Measurements from ENCODE around the gene FGF14.

The FGF14 gene

DNA sequence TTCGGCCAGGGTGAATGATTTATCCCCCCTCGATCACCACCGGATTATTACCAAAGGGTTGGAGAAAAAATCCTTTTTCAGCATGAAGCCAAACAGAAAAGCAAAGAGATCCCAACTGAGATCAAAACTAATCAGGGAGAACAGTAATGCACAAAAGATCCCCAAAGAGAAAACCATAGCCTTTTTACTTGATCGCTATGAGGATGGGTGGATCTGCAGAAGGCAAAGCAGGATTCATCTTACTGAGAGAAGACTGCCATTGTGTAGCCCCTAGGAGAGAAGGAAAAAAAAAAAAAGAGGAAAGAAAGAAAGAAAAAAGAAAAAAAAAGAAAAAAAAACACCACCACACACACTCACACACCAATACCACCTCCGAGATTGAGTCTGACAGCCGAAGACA lies at the start of gene FGF14:
Gene FGF14 (minus strand): TSS at position 283 of the 400 bp plus-strand sequence.
- no peak for DNase-seq

DNA sequence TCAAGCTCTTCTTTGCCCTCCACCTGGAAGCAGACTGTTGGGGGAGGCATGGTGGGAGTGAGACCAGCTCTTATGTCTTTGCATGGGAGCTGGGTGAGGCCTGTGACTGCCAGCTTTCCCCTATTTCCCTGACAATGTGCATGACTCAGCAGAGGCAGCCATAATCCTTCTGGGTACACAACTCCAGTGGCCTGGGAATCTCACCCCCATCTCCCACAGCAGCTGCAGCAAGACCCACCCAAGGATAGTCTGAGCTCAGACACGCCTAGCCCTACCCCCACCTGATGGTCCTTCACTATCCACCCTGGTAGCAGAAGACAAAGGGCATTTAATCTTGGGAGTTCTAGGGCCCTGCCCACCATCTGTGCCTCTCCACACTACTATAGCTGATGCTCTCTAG lies 41.4 kb upstream of the FGF14 start:
- DNase-seq: no peak

DNA sequence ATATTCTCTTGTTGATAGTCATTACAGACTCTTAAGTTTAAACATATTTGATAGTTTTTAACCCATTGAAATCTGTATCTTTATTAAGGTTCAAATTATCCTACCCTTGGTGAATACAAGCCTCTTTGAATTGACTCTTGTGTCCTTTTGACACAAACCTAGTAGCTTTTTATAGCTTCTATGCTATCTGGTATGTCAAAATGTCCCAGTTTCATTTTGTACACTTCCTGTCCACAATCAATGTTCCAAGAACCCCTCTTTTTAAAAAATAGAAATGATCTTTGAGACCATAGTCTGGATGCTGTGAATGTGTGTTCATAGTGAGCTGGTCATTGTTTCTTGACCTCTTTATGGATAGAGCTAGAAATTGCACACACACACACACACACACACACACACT lies 39.2 kb upstream of the FGF14 start:
- no peak for DNase-seq

DNA sequence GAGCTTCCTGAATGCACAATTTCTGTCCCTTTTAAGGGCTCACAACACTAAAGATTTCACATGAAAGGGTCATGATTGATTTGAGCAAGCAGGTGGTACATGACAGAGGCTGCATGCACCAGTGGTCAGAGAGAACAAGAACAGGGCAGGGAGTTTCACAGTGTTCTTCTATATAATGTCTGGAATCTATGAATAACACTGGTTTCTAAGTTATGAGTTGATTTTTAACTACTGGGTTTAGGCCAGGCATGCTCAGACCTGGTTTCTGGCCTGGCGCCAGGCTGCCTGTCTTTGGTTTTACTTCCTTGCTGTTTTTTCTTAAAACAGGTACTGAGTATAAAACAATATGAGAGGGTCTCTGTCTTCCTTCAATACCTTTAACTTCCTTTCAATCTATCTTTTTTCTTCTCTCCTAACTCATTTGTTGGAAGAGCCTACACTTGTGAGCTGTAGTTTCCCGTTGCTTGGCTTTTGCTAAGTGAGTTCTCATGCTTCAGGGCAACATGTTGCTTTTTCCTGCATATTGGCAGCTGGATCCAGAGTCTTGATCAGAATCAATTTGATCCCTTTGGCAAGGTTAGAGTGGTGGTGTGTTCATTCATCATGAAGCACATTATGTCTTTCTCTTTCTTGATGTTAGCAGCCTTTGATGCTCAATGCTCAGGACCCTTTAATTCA lies 38.5 kb upstream of the FGF14 start:
- DNase-seq: no peak

DNA sequence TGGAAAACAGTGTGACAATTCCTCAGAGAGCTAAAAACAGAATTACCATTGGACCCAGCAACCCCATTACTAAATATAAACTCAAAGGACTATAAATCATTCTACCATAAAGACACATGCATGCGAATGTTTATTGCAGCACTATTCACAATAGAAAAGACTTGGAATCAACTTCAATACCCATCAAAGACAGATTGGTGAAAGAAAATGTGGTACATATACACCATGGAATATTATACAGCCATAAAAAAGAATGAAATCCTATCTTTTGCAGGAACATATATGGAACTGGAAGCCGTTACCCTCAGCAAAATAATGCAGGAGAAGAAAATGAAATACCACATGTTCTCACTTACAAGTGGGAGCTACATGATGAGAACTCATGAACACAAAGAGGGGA lies 20.8 kb upstream of the FGF14 start:
- no peak for DNase-seq

DNA sequence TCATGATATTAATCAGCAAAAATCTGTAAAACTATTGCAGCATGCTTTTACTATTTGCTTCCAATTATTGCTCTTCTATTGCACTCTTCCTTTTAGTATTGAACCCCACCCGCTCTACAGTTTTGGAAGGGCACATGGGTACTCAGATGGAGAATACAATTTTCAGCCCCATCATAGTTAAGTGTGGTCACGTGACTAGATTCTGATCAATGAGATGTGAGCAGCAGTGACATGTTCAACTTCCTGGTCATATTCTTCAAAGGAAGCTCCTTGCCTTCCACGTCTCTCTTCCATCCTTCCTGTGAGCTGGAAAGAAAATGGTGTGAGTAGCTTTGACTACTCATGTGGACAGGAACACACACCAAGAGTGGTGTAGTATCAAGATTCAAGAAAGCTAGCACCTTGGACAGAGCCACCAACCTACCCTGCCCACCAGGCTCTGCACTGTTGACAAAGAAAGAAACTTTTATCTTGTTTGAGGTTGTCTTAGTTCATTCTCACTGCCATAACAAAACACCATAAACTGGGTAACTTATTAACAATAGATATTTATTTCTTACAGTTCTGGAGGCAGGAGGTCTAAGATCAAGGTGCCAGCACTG lies 3.8 kb upstream of the FGF14 start:
- DNase-seq: no peak

DNA sequence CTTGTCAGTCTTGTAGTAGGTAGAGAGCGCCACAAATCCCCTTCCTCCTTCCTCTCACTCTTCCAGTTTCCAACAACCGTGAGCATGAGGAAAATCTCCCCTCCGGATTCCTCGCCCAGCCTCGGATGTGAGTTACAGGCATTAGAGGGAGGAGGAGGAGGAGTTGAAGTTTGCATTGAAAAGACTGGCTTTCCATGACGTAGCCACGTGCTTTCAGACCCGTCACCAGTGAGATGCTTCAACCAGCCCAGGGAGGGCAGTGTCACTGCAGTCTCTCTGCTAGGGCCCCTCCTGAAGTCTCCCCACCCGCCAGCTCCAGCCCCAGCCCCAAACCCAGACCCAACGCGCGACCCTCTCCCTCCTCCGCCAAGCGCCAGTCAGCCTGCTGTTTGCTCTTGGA lies 442 bp upstream of the FGF14 start:
- no peak for DNase-seq

DNA sequence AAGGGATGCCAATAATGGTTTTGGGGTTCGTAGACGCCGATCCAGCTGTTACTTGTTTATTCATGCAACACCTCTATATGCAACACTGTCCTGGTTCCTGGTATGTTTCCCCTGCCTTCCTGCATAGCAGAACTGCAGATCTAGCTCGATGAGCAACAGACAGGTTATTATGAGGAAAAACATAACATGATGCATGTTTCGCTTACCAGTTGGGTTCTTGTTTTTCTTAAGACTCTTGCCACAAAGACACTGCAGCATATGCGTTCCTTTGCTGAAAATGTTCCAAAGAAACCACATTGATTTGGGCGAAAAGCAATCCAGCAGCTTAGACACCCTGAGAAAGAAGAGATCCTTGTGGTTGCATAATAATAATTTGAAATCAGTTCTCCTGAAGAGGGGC lies 583 bp downstream of the FGF14 start:
- DNase-seq: no peak

DNA sequence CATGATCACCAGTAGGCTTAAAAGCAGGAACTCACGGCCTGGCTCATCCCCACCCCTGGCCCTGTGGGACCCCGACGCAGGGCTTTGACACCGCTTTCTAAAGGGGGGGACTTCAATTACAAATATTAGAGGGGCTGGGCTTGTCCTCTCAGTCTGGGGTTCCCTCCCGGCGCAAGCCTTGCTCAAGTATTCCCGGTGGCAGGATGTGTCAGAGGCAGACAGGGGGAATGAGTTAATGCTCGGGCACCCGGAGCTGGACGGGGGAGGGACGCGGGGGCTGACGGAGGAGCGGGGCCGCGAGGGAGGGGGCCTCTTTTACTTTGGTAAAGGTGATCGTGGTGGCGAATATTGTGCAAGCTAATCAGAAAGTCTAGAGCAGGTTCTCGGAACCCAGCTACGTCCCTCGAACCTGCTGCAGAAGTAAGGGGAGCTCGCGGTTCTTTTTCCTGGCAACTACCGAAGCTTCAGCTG lies 1.1 kb downstream of the FGF14 start:
- DNase-seq: no peak

DNA sequence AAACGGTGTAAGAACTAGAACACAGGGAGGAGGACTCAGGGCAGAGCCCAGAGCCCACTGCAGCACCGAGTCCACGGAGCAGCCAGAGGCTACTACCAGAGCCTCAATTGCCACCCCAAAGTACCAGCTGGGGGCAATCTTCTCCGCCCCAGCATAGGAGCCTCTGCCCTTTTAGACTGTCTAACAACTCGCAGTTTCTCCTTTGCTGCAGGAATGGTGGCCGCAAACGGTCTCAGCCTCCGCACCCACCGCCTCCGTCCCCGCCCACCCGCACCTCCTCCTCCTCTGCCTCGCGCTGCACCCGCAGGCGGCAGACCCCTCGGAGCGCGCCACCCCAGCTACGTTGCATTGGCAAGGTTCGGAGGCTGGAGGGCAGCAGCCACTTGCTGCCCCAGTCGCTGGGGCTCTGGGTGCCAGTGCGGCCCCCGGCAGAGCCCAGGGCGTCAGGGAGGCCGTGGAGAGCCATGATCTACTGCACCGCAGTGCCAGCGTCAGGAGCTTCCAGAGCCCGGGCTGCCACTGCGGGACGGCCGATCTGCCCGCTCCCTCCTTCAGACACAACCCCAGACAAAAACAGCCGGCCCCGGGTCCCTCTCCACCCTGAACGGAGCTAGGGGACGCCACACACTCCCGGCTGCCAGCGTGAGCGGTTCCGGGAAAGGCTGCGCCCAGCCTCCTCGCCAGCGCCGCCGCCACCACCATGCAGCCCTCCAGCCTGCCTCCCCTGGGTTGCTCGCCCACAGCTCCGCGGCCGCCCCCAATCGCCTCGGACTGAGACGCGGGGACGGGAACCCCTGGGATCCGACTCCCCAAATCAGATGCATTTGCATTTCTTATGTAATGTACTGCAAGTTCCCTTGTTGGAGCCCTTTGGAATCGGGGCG lies 1.8 kb downstream of the FGF14 start:
- no peak for DNase-seq

DNA sequence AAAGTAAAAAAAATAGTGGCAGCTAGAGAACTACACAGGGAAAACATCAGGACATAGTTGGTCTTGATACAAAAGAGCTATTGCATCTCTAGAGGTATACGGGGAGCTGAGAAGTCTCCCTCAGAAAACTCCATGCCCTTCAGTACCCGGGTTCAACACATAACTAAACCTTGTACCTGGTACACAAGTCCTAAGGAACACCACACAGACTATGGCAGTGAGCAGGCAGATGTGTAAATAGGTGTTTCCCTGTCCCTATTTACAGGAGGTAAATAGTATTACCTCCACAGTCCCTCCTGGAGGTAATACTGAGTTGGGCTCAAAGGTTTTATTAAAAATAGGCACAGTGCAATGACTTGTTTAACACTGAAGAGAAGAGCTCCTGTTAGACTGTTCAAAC lies 5.9 kb downstream of the FGF14 start:
- no peak for DNase-seq

DNA sequence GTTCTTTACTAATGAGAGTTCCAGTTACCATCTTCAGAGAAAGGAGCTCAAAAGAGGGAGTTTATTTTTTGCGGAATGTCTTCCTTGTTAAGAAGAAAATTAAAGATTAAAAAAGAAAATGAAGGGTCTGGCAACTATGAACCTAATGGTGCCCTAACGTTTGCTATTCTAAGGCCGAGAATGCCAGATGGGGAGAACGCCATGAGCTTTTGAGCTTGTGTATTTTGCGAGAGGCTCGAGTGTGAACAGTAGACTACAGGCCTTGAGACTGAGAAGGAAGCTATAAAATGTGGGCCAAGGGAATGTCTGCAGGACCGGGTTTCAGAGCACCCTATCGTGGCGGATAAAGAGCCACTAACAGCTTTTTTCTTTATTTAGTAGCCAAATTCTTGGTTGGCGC lies 6.7 kb downstream of the FGF14 start:
- no peak for DNase-seq

DNA sequence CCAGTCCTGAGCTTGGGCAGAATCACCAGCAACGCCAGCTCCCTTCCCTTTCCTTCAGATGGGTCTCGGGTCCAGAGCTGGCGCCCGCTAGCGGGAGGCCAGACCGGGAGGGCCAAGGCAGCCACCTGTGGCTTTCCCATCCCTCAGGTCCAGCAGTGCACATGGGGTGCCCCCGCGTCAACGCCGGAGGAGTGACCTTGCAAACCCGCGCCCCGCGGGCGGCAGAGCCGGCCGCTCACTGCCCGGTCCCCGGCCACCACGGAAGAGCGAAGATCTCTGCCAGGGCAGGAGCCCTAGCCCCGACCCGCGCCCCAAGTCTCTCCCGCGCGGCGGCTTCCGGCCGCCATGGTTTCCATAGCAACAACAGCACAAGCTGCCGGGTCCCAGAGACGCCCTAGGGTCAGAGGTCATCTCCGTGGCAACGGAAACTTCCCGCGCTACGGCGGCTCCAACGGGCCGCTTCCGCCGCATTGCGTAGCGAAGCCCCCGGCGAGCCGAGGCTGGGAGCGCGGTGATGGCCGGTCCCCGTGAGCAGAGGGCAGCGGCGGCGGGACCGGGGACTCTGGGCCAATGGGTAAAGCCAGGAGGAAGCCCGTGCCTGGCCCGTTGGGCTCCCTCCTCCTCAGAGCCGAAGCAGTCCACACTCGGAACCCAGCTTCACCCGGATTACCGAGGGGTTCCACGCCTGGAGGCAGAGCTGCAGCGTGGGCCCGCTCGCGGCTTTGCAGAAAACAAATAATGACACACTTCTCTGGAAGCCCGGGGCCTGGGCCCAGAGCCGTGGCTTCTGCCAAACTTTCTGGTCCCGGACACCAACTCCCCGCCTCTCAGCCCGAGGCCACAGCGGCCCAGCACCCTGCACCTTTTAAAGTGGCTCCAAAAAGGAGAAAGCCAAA lies 7.4 kb downstream of the FGF14 start:
- peak; percentile 63 for DNase-seq

DNA sequence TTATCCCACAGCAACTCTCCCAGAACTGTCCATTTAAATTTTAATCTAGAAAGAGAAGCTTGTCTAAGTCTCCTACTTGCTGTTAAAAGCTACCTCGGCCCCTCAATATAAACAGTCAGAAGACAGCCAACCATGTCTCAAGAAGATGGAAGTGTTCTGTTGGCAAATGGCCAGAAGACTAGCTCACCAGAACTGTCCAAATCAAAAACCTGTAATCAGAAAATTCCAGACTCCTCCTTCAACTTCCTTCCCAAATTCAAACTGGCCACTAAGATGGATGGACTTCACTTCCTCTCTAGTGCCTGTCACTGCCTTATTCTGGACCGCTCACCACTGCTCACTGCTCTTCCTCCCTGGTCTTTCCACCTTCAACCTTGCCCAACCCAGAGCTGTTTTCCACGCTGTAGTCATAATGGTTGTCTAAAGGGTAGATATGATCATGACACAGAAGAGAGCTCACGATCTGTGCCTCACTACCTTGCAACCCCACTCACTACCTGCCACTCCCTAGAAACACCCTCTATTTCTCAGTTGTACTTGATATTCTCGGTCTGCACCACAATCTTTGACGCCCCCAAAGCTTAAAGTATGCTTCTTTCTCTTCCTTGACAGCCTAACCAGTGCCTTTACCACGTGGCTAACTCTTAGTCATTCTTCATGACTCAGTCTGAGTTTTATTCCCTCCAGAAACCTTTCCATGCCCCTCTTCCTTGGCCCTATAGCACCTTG lies 9.2 kb downstream of the FGF14 start:
- no peak for DNase-seq

DNA sequence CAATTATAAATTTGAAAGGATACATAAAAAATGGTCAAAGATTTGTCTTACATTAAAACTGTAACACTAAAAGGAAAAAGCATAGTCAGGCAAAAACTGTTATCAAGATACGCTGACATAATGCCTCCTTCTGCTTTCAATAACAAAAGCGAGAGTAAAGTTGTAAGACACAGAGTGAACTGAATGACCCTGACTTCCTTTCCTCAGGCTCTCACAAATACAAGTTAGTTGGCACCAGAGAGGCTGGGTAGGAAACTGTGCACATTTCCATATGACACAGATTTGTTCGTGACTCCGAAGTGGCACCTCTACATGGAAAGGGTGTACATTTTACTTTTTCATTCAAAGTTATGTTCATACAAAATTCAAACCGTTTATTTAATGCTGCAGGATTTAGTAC lies 15.4 kb downstream of the FGF14 start:
- DNase-seq: no peak

DNA sequence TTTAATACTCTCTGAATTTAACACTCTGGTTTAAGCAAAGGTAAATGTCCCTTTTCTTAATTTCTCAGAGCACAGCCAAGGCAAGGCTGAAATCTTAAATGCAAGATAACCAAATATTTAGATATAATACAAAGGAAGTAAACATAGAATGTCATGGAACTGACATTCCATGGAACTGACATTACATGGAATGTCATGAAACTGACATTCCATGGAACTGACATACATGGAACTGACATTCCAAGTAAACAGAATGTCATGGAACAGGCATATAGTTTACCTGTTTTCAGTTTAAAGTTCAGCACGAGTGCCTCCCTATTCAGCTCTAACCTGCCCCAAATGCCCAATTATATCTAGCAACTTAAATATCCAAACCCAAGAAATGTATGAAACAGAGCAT lies 21.8 kb downstream of the FGF14 start:
- DNase-seq: no peak

DNA sequence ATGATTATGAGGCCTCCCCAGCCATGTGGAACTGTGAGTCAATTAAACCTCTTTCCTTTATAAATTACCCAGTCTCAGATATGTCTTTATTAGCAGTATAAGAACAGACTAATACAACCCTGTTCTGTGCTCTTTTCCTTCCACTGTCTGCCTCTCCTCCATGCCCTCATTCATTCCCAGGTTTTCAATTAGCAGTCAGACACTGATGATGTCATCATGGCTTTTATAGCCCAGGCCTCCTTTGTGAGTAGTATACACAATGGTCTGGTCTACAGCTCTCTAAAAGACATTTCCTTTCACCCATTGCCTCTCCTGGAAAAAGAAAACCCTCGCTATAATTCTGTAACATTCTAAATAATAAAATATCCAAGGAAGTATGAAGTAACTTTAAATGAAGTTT lies 25.5 kb downstream of the FGF14 start:
- no peak for DNase-seq

DNA sequence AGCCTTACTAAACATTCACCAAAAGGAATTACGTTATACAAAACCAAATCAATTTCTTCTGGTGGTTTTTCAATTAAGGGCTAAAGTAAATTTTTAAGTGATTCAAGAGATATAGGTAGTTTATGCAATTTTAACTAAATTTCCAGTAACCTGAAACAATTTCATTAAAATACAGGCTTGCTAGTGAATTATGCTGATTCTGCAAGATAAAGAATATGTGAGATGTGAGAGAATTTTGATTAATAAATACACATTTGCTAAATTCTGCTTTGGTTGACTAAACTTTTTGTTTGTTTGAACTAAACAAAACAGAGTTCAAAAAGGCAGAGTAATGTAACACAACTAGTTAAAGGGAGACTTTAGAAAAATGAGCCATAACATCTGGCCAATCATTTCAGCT lies 27.1 kb downstream of the FGF14 start:
- no peak for DNase-seq

DNA sequence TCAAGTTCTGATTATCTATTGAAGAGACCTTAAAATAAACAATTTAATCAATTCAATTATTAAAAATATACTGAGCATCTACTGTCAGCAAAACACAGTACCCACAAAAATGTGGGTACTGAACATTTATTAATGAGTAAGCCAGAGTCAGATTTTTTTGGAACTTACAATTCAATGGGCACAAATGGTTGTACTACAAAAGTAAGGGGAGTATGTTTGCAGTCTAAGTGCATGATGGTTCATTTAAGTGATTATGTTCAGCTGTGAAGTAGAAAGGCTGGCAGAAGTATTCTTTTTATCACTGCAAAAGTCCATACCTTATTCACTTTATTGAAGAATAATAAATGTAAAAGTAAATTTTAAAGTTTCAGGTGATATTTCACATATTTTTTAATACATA lies 27.6 kb downstream of the FGF14 start:
- no peak for DNase-seq

DNA sequence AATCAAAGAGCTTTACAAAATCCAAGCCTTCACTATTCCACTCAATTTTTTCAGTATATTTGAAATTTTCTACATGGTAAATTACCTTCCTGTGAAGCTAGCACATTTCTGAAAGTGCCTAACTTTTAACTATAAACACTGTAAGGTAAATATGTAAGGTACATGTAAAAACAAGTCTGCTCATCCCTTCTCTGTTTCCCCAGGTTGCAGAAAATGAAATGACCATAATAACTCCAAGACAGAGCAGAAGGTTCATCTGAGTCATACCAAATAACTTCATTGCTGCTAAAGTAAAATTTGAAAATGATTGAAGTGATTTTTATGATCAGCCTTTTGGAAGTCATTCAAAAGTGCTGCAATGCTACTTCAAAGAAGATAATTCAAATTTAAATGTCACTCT lies 28.6 kb downstream of the FGF14 start:
- no peak for DNase-seq

DNA sequence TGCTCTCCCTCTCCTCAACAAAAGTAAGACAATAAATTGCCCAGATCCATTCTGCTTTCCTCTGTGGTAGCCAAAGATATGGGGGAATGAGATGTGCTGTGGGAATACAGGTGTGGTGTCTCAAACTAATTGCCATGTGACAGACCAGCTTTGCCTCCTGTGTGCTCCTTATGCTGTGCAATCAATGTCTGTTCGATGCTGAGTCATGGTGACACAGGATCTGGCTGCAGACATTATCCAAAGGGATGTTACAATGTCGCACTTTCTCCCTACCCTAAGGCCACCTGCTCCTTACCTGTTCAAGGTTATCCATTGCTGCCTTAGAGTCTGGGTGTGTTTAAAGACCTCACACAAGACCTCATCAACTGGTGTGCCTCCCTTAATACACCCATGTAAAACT lies 32.5 kb downstream of the FGF14 start:
- no peak for DNase-seq

DNA sequence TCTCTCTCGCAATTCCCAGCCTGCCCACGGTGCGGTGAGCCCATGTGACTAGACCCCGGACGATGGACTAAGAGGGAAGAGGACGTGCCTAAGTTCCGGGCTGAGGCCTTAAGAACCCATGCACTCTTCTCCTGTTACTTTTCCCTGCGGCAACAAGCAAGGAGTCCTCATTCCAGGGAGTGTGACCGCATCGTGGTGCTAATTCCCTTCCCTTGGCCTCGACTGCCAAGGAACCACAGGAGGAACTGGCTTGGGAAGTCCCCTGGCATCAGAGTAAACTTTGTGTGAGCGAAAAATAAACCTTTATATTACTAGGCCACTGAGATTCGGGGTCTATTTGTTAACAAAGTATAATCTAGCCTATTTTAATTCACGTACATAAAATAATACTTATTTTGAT lies 34.0 kb downstream of the FGF14 start:
- DNase-seq: no peak
